Glutamatergic neuron (in vitro differentiated cells): ENCODE results near the gene FGF18. TPM values are rescaled to one million over a fixed set of nuclear protein-coding genes. Genes with fewer than 3 reads are reported as not detected.

Source experiments
- DNase-seq: peaks from one replicate; pipeline ENCODE4 v3.0.0; 2022
- H3K27ac Mint-ChIP-seq: one replicate; pipeline ENCODE4 v1.8.0; 2020; ENCODE audit warnings: mild to moderate bottlenecking, mixed read lengths, inconsistent platforms; ENCODE audit not compliant: unreplicated experiment
- H3K27me3 Mint-ChIP-seq: one replicate; pipeline ENCODE4 v1.8.0; 2020; ENCODE audit warnings: mild to moderate bottlenecking, moderate library complexity, mixed read lengths, inconsistent platforms; ENCODE audit not compliant: unreplicated experiment
- H3K36me3 Mint-ChIP-seq: one replicate; pipeline ENCODE4 v1.8.0; 2020; ENCODE audit warnings: mild to moderate bottlenecking, mixed read lengths, inconsistent platforms; ENCODE audit not compliant: unreplicated experiment
- H3K4me1 Mint-ChIP-seq: one replicate; pipeline ENCODE4 v1.8.0; 2020; ENCODE audit warnings: mild to moderate bottlenecking, low read depth, mixed read lengths, inconsistent platforms; ENCODE audit not compliant: unreplicated experiment
- H3K4me3 Mint-ChIP-seq: one replicate; pipeline ENCODE4 v1.8.0; 2020; ENCODE audit warnings: mild to moderate bottlenecking, mixed read lengths, inconsistent platforms; ENCODE audit not compliant: unreplicated experiment
- H3K9me3 Mint-ChIP-seq: one replicate; pipeline ENCODE4 v1.8.0; 2020; ENCODE audit warnings: mild to moderate bottlenecking, moderate library complexity, mixed read lengths, inconsistent platforms; ENCODE audit not compliant: unreplicated experiment
- CTCF ChIP-seq: fragments of 200-600 bp; sonication (generic); IDR thresholded peaks from one replicate; pipeline ENCODE4 v1.5.0; 2021; ENCODE audit not compliant: partially characterized antibody, unreplicated experiment
- total RNA-seq: library from RNA; stranded (reverse); fragmentation: NEBNext Ultra II Directional; extraction: Animal tissue kit (Norgen Biotek cat#: 25700); gene quantifications from one replicate; pipeline ENCODE4 v1.2.1, GENCODE V29; 2021; ENCODE audit not compliant: unreplicated experiment

FGF18 gene
- total RNA-seq, 1 donor from 2014 or later, result 26.3 TPM

GRCh38 chr5:171441246-171441791 lies 21.9 kb downstream of the FGF18 start:
- Mint-ChIP-seq H3K9me3 (peaks cover 12% of the 10 kb centered on the region), H3K27me3 (peaks cover 5% of the 10 kb centered on the region), H3K4me1 (peaks cover 35% of the 10 kb centered on the region), H3K36me3 (no peaks in the 10 kb centered on the region), H3K4me3 (no peak overlapping the region), H3K27ac (no peak overlapping the region)
- TF ChIP-seq CTCF, result no peak
- DNase-seq, result no peak

GRCh38 chr5:171442287-171443042 lies 23.0 kb downstream of the FGF18 start:
- H3K9me3 Mint-ChIP-seq, result peaks cover 12% of the 10 kb centered on the region
- TF ChIP-seq CTCF, result no peak
- H3K36me3 Mint-ChIP-seq, result no peaks in the 10 kb centered on the region
- no peak for DNase-seq
- peaks cover 32% of the 10 kb centered on the region for H3K4me1 Mint-ChIP-seq
- peaks cover 5% of the 10 kb centered on the region for H3K27me3 Mint-ChIP-seq
- H3K4me3 Mint-ChIP-seq, result peak overlapping the region; percentile 28
- peak overlapping the region; percentile 48 for H3K27ac Mint-ChIP-seq

- H3K4me1 Mint-ChIP-seq, result peaks cover 36% of the 10 kb centered on the region
- H3K9me3 Mint-ChIP-seq, result peaks cover 8% of the 10 kb centered on the region
- no peak overlapping the region for H3K4me3 Mint-ChIP-seq
- peaks cover 10% of the 10 kb centered on the region for H3K27me3 Mint-ChIP-seq
- H3K27ac Mint-ChIP-seq, result no peak overlapping the region
- H3K36me3 Mint-ChIP-seq, result no peaks in the 10 kb centered on the region
- no peak for DNase-seq
- no peak for TF ChIP-seq CTCF
Observed at GRCh38 chr5:171444582-171444981, 25.1 kb downstream of the FGF18 start.

- Mint-ChIP-seq H3K36me3 (no peaks in the 10 kb centered on the region), H3K9me3 (peaks cover 4% of the 10 kb centered on the region), H3K27me3 (peaks cover 10% of the 10 kb centered on the region), H3K27ac (no peak overlapping the region), H3K4me1 (peaks cover 35% of the 10 kb centered on the region), H3K4me3 (no peak overlapping the region)
- no peak for DNase-seq
- no peak for TF ChIP-seq CTCF
Observed at GRCh38 chr5:171445644-171446516, 26.4 kb downstream of the FGF18 start.

- no peak overlapping the region for H3K4me3 Mint-ChIP-seq
- H3K4me1 Mint-ChIP-seq, result peaks cover 32% of the 10 kb centered on the region
- peaks cover 1% of the 10 kb centered on the region for H3K9me3 Mint-ChIP-seq
- no peak overlapping the region for H3K27ac Mint-ChIP-seq
- TF ChIP-seq CTCF, result no peak
- DNase-seq, result no peak
- H3K27me3 Mint-ChIP-seq, result peaks cover 14% of the 10 kb centered on the region
- no peaks in the 10 kb centered on the region for H3K36me3 Mint-ChIP-seq
Observed at GRCh38 chr5:171447226-171447625, 27.8 kb downstream of the FGF18 start.
